ENCODE data around the gene ANO10.

ANO10 gene

DNA sequence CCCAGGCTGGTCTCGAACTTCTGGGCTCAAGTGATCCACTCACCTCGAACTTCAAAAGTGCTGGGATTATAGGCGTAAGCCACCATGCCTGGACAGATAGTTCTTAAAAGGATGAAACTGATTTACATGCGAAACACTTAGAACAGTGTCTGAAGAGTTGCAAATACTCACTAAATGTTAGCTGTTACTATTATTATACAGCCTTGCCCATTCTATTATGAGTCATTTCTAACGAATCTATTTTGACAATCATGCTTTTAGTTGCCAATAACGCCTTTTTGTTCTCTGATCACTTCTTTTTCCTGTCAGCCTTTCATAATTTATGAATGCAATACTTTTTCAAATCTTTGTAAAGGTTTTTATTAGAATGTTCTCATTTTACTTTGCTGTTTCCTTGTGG lies 222.8 kb downstream of the ANO10 start:
- TF ChIP-seq CTCF (IDR thresholded peaks at IDR 0.05; ENCODE audit: low read depth, low read length, missing control alignments): no peak
- DNase-seq (ENCODE audit: extremely low read depth, low read depth): no peak
- no peak overlapping the region for H3K4me3 ChIP-seq (replicated peaks; ENCODE audit: low read depth, low read length)

DNA sequence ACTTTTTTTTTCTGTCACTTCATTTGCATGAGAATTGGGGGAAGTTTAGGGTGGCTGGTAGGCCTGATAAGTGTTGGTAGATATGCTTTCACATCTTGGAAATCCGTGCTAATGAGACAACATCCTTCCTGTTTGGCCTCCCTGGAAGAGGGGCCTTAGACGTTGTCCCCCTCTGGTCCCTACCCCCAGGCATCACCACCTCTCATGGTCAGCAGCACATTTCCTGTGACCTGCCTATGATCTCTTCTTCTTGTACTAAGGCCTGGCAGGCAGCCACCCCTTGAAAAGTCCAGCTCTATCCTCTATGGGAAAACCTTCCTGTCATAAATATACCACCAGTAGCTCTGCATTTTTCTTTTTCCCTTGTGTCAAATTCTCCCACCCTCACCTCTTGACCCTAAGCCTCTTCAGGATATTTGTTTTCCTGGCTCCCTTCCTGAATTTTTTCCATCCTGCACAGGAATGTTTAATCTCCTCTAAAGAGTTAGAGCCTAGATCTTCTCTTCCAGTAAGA lies 227.7 kb downstream of the ANO10 start:
- no peak for TF ChIP-seq CTCF (IDR thresholded peaks at IDR 0.05; ENCODE audit: low read depth, low read length, missing control alignments)
- H3K4me3 ChIP-seq (replicated peaks; ENCODE audit: low read depth, low read length): no peak overlapping the region
- no peak for DNase-seq (ENCODE audit: extremely low read depth, low read depth)

DNA sequence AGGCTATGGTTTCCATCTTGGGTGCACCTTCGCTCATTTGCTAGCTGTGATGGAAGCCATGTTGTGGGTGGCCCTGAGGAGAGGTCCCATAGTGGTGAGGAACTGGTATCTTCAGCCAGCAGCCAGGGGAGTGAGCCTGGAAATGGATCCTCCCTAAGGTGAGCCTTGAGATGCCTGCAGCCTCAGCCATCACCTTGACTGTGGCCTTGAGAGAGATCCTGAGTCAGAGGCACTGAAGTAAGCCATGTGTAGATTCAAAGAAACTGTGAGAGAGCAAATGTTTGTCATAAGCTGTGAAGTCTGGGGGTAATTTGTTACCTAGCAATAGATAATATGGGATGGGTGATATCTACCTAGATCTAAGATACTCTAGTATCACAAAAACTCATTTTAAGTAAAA lies 230.2 kb downstream of the ANO10 start:
- H3K4me3 ChIP-seq (replicated peaks; ENCODE audit: low read depth, low read length): no peak overlapping the region
- no peak for DNase-seq (ENCODE audit: extremely low read depth, low read depth)
- TF ChIP-seq CTCF (IDR thresholded peaks at IDR 0.05; ENCODE audit: low read depth, low read length, missing control alignments): no peak

DNA sequence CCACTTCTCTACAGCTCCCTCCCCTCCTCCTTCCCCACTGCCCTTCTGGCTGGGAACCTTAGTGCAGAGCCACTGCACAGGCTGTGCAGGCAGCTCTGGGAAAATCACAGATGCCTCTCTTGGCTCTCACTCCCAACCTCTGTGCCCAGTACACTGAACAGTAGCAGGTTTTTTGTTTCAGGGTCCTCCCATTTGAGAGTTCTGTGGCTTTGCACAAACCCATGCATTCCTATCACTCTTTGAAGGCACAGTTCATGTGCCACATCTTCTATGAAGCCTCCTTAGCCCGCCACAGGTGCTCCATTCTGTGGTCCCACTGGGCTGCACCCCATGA lies 231.6 kb downstream of the ANO10 start:
- no peak overlapping the region for H3K4me3 ChIP-seq (replicated peaks; ENCODE audit: low read depth, low read length)
- DNase-seq (ENCODE audit: extremely low read depth, low read depth): no peak
- no peak for TF ChIP-seq CTCF (IDR thresholded peaks at IDR 0.05; ENCODE audit: low read depth, low read length, missing control alignments)

GRCh38 chr3:43389388-43390254 lies 232.2 kb downstream of the ANO10 start:
- DNase-seq (ENCODE audit: extremely low read depth, low read depth): no peak
- TF ChIP-seq CTCF (IDR thresholded peaks at IDR 0.05; ENCODE audit: low read depth, low read length, missing control alignments): no peak
- no peak overlapping the region for H3K4me3 ChIP-seq (replicated peaks; ENCODE audit: low read depth, low read length)

GRCh38 chr3:43388915-43389314 lies 232.9 kb downstream of the ANO10 start:
- no peak for DNase-seq (ENCODE audit: extremely low read depth, low read depth)
- no peak overlapping the region for H3K4me3 ChIP-seq (replicated peaks; ENCODE audit: low read depth, low read length)
- TF ChIP-seq CTCF (IDR thresholded peaks at IDR 0.05; ENCODE audit: low read depth, low read length, missing control alignments): no peak

Measured in HFF-Myc (cell line).